Activated T-cell treated with anti-CD3 and anti-CD28 coated beads, Interleukin-2, amount 50 U/mL, for 72 hours (primary cell): ENCODE measurements around the gene PSMG2. TPM values are rescaled to one million over a fixed set of nuclear protein-coding genes. Genes with fewer than 3 reads are reported as not detected.

Experiments used
- total RNA-seq, 2 donors: library from RNA; stranded (reverse); gene quantifications; one replicate each; pipeline ENCODE4 v1.2.3, GENCODE V29; 2022

The PSMG2 gene
- total RNA-seq, 2 donors from 2014 or later: 142 to 158 TPM

Other genes starting within 250 kb of the PSMG2 start
- gene SPIRE1, start 44.9 kb upstream of the PSMG2 start, total RNA-seq: 1 to 10 TPM; 5.7 to 7.4 TPM
- gene CEP76, start 319 bp upstream of the PSMG2 start, total RNA-seq: 10 to 100 TPM; 15.5 to 16.0 TPM
- 10 to 100 TPM; 84.9 to 86.2 TPM for gene PTPN2, start 181.2 kb downstream of the PSMG2 start, total RNA-seq
- 10 to 100 TPM; 77.8 to 94.5 TPM for gene SEH1L, start 245.0 kb downstream of the PSMG2 start, total RNA-seq